Thyroid gland (tissue), 4 donors: Measurements from ENCODE around the gene CDC20B.

Experiments
- CTCF ChIP-seq, 6 experiments: fragments of 200-600 bp in 3 of 6; fragments of 450-650 bp in 3 of 6; sonication (generic) in 3 of 6; IDR thresholded peaks; one replicate each; pipeline ENCODE4 v1.5.1; 2016 to 2019; ENCODE audit warnings: antibody characterized with exemption in 6 of 6, mild to moderate bottlenecking in 2 of 6, inconsistent platforms in 1 of 6, moderate library complexity in 1 of 6
- POLR2A ChIP-seq, 2 donors: fragments of 450-650 bp; IDR thresholded peaks; one replicate each; pipeline ENCODE4 v1.6.1; 2017; ENCODE audit warnings: antibody characterized with exemption in 2 of 2, mild to moderate bottlenecking in 2 of 2, moderate library complexity in 1 of 2

DNA sequence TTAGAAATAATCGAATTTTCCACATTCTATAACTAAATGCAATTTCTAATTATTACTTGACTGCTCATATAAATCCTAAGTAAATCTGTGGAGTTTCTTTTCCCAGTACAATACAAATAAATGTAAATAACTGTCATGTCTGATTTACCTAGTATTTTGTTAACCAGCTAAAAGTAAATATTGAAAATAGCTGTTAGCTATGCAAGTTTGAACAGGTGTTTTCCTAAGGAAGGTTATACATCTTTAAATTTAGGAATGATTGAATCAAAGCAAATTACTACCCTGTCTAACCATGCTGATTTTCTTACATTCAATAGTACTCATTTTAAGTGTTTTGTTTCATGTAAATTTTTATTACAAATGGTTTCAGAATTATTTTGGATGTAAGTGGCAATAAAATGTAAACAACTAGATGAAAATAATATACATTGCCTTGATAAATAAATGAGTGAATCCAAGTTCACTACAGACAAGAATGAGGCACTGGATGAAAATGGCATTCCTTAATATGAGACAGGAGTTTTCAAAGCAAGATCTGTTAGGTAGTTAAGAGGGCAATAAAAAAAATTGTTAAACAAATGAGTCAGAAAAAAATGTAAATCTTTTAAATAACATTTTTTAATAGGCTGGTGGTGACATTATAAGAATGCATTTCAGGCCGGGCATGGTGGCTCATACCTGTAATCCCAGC, 38.4 kb upstream of the CDC20B start:
- no peak for TF ChIP-seq CTCF (IDR thresholded peaks at IDR 0.05)
- TF ChIP-seq POLR2A (IDR thresholded peaks at IDR 0.05) = no peak
